ACC112 (cell line): ENCODE results near the gene ABCA8.

Experiments used
- H2AFZ ChIP-seq: fragments of 200-600 bp; sonication (generic); one replicate; pipeline ENCODE4 v1.6.0; 2017; ENCODE audit warnings: antibody characterized with exemption, low read length; ENCODE audit not compliant: unreplicated experiment
- H3K27ac ChIP-seq: fragments of 200-600 bp; sonication (generic); 2 replicates; pipeline ENCODE4 v1.5.1; 2014; ENCODE audit warnings: low read depth, mild to moderate bottlenecking, antibody characterized with exemption, low read length, moderate library complexity
- H3K27me3 ChIP-seq: fragments of 200-600 bp; sonication (generic); 2 replicates; pipeline ENCODE4 v1.6.1; 2014; ENCODE audit warnings: mild to moderate bottlenecking, antibody characterized with exemption, low read length, moderate library complexity, mixed read lengths; ENCODE audit not compliant: insufficient read depth
- H3K36me3 ChIP-seq: fragments of 200-600 bp; sonication (generic); 2 replicates; pipeline ENCODE4 v1.6.1; 2016; ENCODE audit warnings: mild to moderate bottlenecking, antibody characterized with exemption, low read length, moderate library complexity, mixed read lengths; ENCODE audit not compliant: insufficient read depth
- H3K4me1 ChIP-seq: fragments of 200-600 bp; sonication (generic); one replicate; pipeline ENCODE4 v1.6.1; 2016; ENCODE audit warnings: low read length, mixed read lengths; ENCODE audit not compliant: insufficient read depth, unreplicated experiment, control insufficient read depth
- H3K4me3 ChIP-seq: fragments of 200-600 bp; sonication (generic); 2 replicates; pipeline ENCODE4 v1.5.1; 2014; ENCODE audit warnings: mild to moderate bottlenecking, low read depth, low read length
- H3K79me2 ChIP-seq: fragments of 200-600 bp; sonication (generic); one replicate; pipeline ENCODE4 v1.6.0; 2016; ENCODE audit warnings: low read length; ENCODE audit not compliant: control insufficient read depth, unreplicated experiment, insufficient read depth

Gene ABCA8

DNA sequence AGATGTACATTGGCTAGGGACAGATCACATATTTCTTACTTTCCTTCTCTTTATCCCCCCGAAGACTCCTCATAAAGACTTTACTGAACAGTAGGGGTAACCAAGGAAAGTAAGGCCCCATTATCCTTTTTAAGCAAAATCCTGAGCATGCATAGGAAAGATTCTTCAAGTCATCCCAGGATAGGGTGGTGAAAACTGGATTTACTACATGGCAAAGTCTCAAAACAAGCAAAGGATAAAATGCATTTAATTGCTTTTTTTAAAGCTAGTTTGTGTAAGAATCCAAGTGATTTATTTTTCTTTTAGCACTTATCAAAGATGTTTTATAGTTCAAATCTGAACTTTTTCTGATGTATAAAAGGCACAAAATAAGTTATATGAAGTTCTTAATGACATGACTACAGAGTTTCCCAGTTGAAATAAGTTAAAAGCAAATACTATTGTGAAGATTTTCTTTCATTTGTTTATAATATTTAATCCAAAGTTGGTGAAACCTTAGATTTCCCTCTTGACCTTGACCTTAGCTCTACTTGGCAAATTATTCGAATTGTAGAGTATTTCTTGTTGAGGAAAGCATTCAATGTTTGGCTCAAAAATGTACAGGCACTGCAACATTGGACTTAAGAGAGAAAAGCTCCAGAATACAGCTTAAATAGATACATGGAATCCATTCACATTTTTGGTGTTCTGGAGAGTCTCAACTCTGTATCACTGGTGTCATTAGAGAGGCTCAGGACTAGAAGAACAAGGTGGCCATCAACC is 104.3 kb downstream of the ABCA8 start:
- H3K79me2 ChIP-seq, result no peaks in the 10 kb centered on the region
- H3K36me3 ChIP-seq, result no peaks in the 10 kb centered on the region
- no peak overlapping the region for H2AFZ ChIP-seq
- H3K4me1 ChIP-seq, result no peaks in the 10 kb centered on the region
- H3K4me3 ChIP-seq, result no peak overlapping the region
- no peak overlapping the region for H3K27ac ChIP-seq
- H3K27me3 ChIP-seq, result no peaks in the 10 kb centered on the region

DNA sequence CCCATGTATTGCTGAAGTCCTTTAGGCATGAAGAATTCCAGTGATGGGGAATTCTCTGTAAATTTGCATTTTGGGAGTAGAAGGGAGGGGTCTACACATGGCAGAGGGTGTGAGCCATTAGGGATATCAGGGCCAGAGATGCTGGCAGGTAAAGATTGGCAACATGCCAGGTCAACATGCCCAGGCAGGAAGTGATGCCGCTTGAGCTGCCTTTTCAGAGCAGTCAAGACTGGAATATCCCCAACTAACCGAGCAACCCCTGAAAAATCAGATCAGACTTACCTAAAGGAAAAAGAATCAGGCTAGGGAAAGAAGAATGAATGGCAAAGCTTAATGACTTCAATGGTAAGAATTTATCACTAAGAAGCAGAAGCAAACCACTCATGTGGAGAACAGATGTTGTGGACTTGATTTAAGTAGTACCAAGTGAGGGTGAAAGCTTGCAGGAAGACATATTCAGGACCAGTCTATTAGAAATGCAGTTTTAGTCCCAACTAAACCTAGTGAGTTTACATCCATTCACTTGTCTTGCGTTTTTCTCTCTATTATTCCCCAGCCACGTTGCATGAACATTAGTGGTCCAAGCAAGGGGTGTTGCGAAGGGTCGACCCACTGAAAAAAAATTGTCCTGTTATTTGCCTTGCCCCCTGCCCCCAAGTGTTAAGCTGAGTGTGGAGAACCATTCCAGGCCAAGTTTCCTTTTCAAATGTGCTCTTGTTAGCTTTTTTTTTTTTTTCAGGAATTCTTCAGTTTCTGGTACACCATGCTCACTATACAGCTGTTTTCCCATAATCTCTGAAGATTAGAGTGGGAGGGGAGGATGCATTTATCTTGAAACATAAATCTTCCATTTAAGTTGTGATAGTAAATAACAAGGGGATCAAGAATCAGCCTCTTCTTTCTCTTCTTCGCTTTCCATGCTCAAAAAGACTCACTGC is 105.2 kb downstream of the ABCA8 start:
- H2AFZ ChIP-seq, result no peak overlapping the region
- H3K27ac ChIP-seq, result no peak overlapping the region
- H3K27me3 ChIP-seq, result no peaks in the 10 kb centered on the region
- H3K79me2 ChIP-seq, result no peaks in the 10 kb centered on the region
- H3K4me1 ChIP-seq, result no peaks in the 10 kb centered on the region
- H3K4me3 ChIP-seq, result no peak overlapping the region
- no peaks in the 10 kb centered on the region for H3K36me3 ChIP-seq

DNA sequence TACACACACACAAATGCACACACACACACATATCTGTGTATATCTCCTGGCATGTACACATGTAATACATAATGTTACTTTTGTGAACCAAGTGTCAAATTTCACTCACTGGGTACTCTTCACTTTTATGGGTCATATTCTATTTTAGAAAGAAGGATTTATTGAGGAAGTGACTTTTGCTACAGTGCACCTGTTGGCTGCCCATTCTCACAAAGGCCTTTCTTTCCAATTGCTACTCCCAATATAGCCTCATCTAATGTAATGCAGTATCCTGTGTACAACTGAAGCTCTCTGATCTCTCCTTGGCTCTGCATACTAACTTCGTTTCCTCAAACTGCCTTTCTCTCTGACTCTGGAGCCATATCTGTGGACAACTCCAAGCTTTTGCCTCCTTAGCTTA is 107.5 kb downstream of the ABCA8 start:
- Histone ChIP-seq H3K79me2 (no peaks in the 10 kb centered on the region), H3K4me1 (no peaks in the 10 kb centered on the region), H3K4me3 (no peak overlapping the region), H3K36me3 (no peaks in the 10 kb centered on the region), H3K27me3 (no peaks in the 10 kb centered on the region), H2AFZ (no peak overlapping the region), H3K27ac (no peak overlapping the region)

GRCh38 chr17:68843522-68843921 is 111.7 kb downstream of the ABCA8 start:
- no peaks in the 10 kb centered on the region for H3K79me2 ChIP-seq
- no peak overlapping the region for H3K4me3 ChIP-seq
- no peak overlapping the region for H2AFZ ChIP-seq
- no peaks in the 10 kb centered on the region for H3K27me3 ChIP-seq
- H3K27ac ChIP-seq, result no peak overlapping the region
- H3K36me3 ChIP-seq, result no peaks in the 10 kb centered on the region
- H3K4me1 ChIP-seq, result no peaks in the 10 kb centered on the region

GRCh38 chr17:68840073-68840472 is 115.1 kb downstream of the ABCA8 start:
- Histone ChIP-seq H3K4me3 (no peak overlapping the region), H3K4me1 (peaks cover 4% of the 10 kb centered on the region), H2AFZ (no peak overlapping the region), H3K27me3 (no peaks in the 10 kb centered on the region), H3K79me2 (no peaks in the 10 kb centered on the region), H3K27ac (no peak overlapping the region), H3K36me3 (no peaks in the 10 kb centered on the region)

DNA sequence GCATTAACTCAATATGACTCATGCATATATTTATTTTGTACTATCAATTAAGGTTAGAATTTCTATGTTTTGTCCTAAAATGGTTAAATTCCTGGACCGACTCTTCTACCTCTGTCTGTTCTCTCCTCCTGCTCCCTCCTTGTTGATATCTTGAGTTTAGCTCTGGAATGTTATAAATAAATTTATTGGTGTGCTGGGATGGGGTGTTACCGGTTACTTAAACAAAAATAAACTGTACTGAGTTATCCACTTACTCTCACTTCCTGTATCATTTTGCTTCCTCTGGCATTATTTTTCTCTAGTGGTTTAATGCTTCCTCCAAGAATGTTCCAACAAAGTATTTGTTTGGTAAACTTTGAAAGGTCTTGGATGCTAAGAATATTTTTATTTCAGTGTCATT is 120.1 kb downstream of the ABCA8 start:
- Histone ChIP-seq H3K36me3 (no peaks in the 10 kb centered on the region), H3K4me1 (peaks cover 9% of the 10 kb centered on the region), H3K4me3 (no peak overlapping the region), H2AFZ (peak overlapping the region; percentile 33), H3K79me2 (no peaks in the 10 kb centered on the region), H3K27ac (no peak overlapping the region), H3K27me3 (no peaks in the 10 kb centered on the region)

DNA sequence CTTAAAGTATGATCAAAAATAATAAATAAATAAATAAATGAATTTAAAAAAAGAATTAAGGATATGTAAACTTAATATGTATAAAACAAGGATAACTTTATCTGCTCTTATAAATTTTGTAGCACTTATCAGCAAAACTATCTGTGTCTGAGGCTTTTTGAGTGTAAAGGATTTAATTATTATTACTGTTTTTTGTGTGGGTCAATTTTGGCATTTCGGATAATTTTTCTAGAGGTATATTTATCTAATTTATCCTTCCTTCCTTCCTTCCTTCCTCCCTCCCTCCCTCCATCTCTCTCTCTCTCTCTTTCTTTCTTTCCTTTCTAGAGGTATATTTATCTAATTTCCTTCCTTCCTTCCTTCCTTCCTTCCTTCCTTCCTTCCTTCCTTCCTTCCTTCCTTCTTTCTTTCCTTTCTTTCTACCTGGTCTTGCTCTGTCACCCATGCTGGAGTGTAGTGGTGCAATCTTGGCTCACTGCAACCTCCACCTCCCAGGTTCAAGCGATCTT is 120.8 kb downstream of the ABCA8 start:
- no peak overlapping the region for H3K4me3 ChIP-seq
- H3K27ac ChIP-seq, result no peak overlapping the region
- no peaks in the 10 kb centered on the region for H3K79me2 ChIP-seq
- no peaks in the 10 kb centered on the region for H3K36me3 ChIP-seq
- H3K4me1 ChIP-seq, result peaks cover 9% of the 10 kb centered on the region
- no peaks in the 10 kb centered on the region for H3K27me3 ChIP-seq
- H2AFZ ChIP-seq, result no peak overlapping the region

GRCh38 chr17:68832109-68832802 is 122.9 kb downstream of the ABCA8 start:
- H3K36me3 ChIP-seq, result no peaks in the 10 kb centered on the region
- H3K79me2 ChIP-seq, result no peaks in the 10 kb centered on the region
- no peak overlapping the region for H3K4me3 ChIP-seq
- H2AFZ ChIP-seq, result no peak overlapping the region
- no peaks in the 10 kb centered on the region for H3K27me3 ChIP-seq
- H3K4me1 ChIP-seq, result peaks cover 9% of the 10 kb centered on the region
- no peak overlapping the region for H3K27ac ChIP-seq

GRCh38 chr17:68831170-68831569 is 124.0 kb downstream of the ABCA8 start:
- Histone ChIP-seq H2AFZ (no peak overlapping the region), H3K27ac (no peak overlapping the region), H3K4me3 (no peak overlapping the region), H3K27me3 (no peaks in the 10 kb centered on the region), H3K36me3 (no peaks in the 10 kb centered on the region), H3K79me2 (no peaks in the 10 kb centered on the region), H3K4me1 (peaks cover 9% of the 10 kb centered on the region)

DNA sequence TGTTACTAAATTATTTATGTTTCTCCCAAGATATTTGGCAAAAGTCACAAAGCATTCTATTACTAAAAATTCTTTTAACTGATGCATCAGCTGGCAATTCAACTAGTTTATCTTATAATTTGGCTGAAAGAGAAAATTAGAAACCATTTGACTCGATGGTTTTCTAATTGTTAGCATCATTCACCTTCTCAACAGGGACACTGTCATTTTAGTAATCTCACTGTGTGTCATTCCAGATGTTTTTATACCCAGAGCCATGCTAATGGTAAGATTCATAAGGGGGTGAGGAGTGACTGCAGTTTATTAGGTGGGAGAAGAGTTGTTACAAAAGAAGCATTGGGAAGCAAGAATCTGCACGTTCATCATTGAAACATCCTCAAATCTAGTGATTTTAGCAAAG is 124.9 kb downstream of the ABCA8 start:
- H3K79me2 ChIP-seq, result no peaks in the 10 kb centered on the region
- no peaks in the 10 kb centered on the region for H3K36me3 ChIP-seq
- H3K27me3 ChIP-seq, result no peaks in the 10 kb centered on the region
- peaks cover 8% of the 10 kb centered on the region for H3K4me1 ChIP-seq
- H3K4me3 ChIP-seq, result no peak overlapping the region
- no peak overlapping the region for H2AFZ ChIP-seq
- H3K27ac ChIP-seq, result no peak overlapping the region
